Karpas-422 (cell line): Measurements from ENCODE around the gene CHST15. TPM values are rescaled to one million over a fixed set of nuclear protein-coding genes. Genes with fewer than 3 reads are reported as not detected.
"Not testable (repeated sequence)": the region's sequence is repeated elsewhere in the genome, so short reads cannot be mapped to it uniquely, and the experiment has no call there.

Experiments
- DNase-seq: peaks from one replicate; pipeline ENCODE4 v3.0.0-alpha.2; 2015
- H2AFZ ChIP-seq: fragments of 200-600 bp; sonication (generic); 2 replicates; pipeline ENCODE4 v1.6.1; 2014; ENCODE audit warnings: antibody characterized with exemption, low read length, mixed read lengths
- H3K27ac ChIP-seq: fragments of 200-600 bp; sonication (generic); 2 replicates; pipeline ENCODE4 v1.5.1; 2014; ENCODE audit warnings: mild to moderate bottlenecking, low read length, moderate library complexity
- H3K27me3 ChIP-seq: fragments of 200-600 bp; sonication (generic); 2 replicates; pipeline ENCODE4 v1.6.1; 2014; ENCODE audit warnings: low read length, mixed read lengths
- H3K36me3 ChIP-seq: fragments of 200-600 bp; sonication (generic); 2 replicates; pipeline ENCODE4 v1.6.1; 2014; ENCODE audit warnings: low read length, mixed read lengths; ENCODE audit not compliant: insufficient read depth
- H3K4me1 ChIP-seq: fragments of 200-600 bp; sonication (generic); 2 replicates; pipeline ENCODE4 v1.6.1; 2014; ENCODE audit warnings: mild to moderate bottlenecking, low read length, mixed read lengths
- H3K4me2 ChIP-seq: fragments of 200-600 bp; sonication (generic); 2 replicates; pipeline ENCODE4 v1.6.1; 2014; ENCODE audit warnings: low read length, low read depth, mild to moderate bottlenecking; ENCODE audit not compliant: poor library complexity, severe bottlenecking
- H3K4me3 ChIP-seq: fragments of 200-600 bp; sonication (generic); 2 replicates; pipeline ENCODE4 v1.5.1; 2014; ENCODE audit warnings: mild to moderate bottlenecking, antibody characterized with exemption, low read length, mixed read lengths
- H3K79me2 ChIP-seq: fragments of 200-600 bp; sonication (generic); 2 replicates; pipeline ENCODE4 v1.6.1; 2014; ENCODE audit warnings: mild to moderate bottlenecking, low read length, mixed read lengths
- H3K9ac ChIP-seq: fragments of 200-600 bp; sonication (generic); 2 replicates; pipeline ENCODE4 v1.6.0; 2014; ENCODE audit warnings: low read length
- H3K9me2 ChIP-seq: fragments of 200-600 bp; sonication (generic), shearing (Covaris generic); replicated peaks from 2 replicates; pipeline ENCODE4 v1.6.0; 2014; ENCODE audit warnings: mild to moderate bottlenecking, low read length, moderate library complexity; ENCODE audit not compliant: insufficient read depth
- H3K9me3 ChIP-seq: fragments of 300-700, 200-600 bp; sonication (generic); 2 replicates; pipeline ENCODE4 v1.6.1; 2014; ENCODE audit warnings: low read length, mixed read lengths
- H4K20me1 ChIP-seq: fragments of 200-600 bp; sonication (generic); 2 replicates; pipeline ENCODE4 v1.6.1; 2014; ENCODE audit warnings: mild to moderate bottlenecking, antibody characterized with exemption, low read length, low read depth; ENCODE audit not compliant: insufficient read depth
- total RNA-seq: library from RNA; depleted of rRNA; stranded (reverse); fragments of >200 nt; shearing (Covaris generic); gene quantifications from 2 replicates; pipeline ENCODE4 v1.2.3, GENCODE V29; 2014; ENCODE audit warnings: low replicate concordance

Gene CHST15
- total RNA-seq, 1 experiment from 2014 or later: not detected

GRCh38 chr10:124109261-124109660 is 15.9 kb upstream of the CHST15 start:
- Histone ChIP-seq H3K9me2 (no peaks in the 10 kb centered on the region), H3K9ac (no peak overlapping the region), H3K27me3 (no peaks in the 10 kb centered on the region), H3K79me2 (no peaks in the 10 kb centered on the region), H4K20me1 (no peaks in the 10 kb centered on the region), H2AFZ (no peak overlapping the region), H3K36me3 (no peaks in the 10 kb centered on the region), H3K9me3 (no peaks in the 10 kb centered on the region), H3K4me2 (no peak overlapping the region), H3K4me1 (peaks cover 8% of the 10 kb centered on the region), H3K4me3 (no peak overlapping the region), H3K27ac (no peak overlapping the region)
- DNase-seq: no peak

- Histone ChIP-seq H2AFZ (no peak overlapping the region), H3K4me1 (peaks cover 8% of the 10 kb centered on the region), H3K4me3 (no peak overlapping the region), H3K9me3 (no peaks in the 10 kb centered on the region), H3K9ac (no peak overlapping the region), H4K20me1 (no peaks in the 10 kb centered on the region), H3K27me3 (no peaks in the 10 kb centered on the region), H3K4me2 (no peak overlapping the region), H3K9me2 (no peaks in the 10 kb centered on the region), H3K27ac (no peak overlapping the region), H3K79me2 (no peaks in the 10 kb centered on the region), H3K36me3 (no peaks in the 10 kb centered on the region)
- no peak for DNase-seq
Measured at GRCh38 chr10:124107072-124107471, 13.7 kb upstream of the CHST15 start.

- DNase-seq: peak; percentile 42
- Histone ChIP-seq H3K4me3 (no peak overlapping the region), H3K27me3 (no peaks in the 10 kb centered on the region), H3K4me1 (peaks cover 8% of the 10 kb centered on the region), H3K79me2 (no peaks in the 10 kb centered on the region), H3K9ac (no peak overlapping the region), H3K36me3 (no peaks in the 10 kb centered on the region), H3K9me3 (no peaks in the 10 kb centered on the region), H3K27ac (no peak overlapping the region), H4K20me1 (no peaks in the 10 kb centered on the region), H3K4me2 (no peak overlapping the region), H2AFZ (no peak overlapping the region), H3K9me2 (no peaks in the 10 kb centered on the region)
Measured at GRCh38 chr10:124106241-124106879, 13.0 kb upstream of the CHST15 start.

GRCh38 chr10:124105594-124105993 is 12.2 kb upstream of the CHST15 start:
- H4K20me1 ChIP-seq: no peaks in the 10 kb centered on the region
- H3K9me2 ChIP-seq: no peaks in the 10 kb centered on the region
- H3K4me2 ChIP-seq: no peak overlapping the region
- no peak overlapping the region for H2AFZ ChIP-seq
- H3K79me2 ChIP-seq: no peaks in the 10 kb centered on the region
- no peaks in the 10 kb centered on the region for H3K9me3 ChIP-seq
- no peak overlapping the region for H3K9ac ChIP-seq
- H3K4me3 ChIP-seq: no peak overlapping the region
- no peak overlapping the region for H3K27ac ChIP-seq
- peaks cover 8% of the 10 kb centered on the region for H3K4me1 ChIP-seq
- no peaks in the 10 kb centered on the region for H3K36me3 ChIP-seq
- no peak for DNase-seq
- no peaks in the 10 kb centered on the region for H3K27me3 ChIP-seq

GRCh38 chr10:124105045-124105444 is 11.6 kb upstream of the CHST15 start:
- Histone ChIP-seq H3K4me2 (no peak overlapping the region), H3K9ac (no peak overlapping the region), H3K9me2 (no peaks in the 10 kb centered on the region), H3K27me3 (no peaks in the 10 kb centered on the region), H3K4me3 (no peak overlapping the region), H3K4me1 (peaks cover 8% of the 10 kb centered on the region), H3K9me3 (no peaks in the 10 kb centered on the region), H3K79me2 (no peaks in the 10 kb centered on the region), H2AFZ (no peak overlapping the region), H4K20me1 (no peaks in the 10 kb centered on the region), H3K36me3 (no peaks in the 10 kb centered on the region), H3K27ac (no peak overlapping the region)
- DNase-seq: no peak

GRCh38 chr10:124104011-124104627 is 10.7 kb upstream of the CHST15 start:
- Histone ChIP-seq H2AFZ (no peak overlapping the region), H3K4me2 (no peak overlapping the region), H3K79me2 (no peaks in the 10 kb centered on the region), H3K27me3 (no peaks in the 10 kb centered on the region), H4K20me1 (no peaks in the 10 kb centered on the region), H3K4me1 (peaks cover 8% of the 10 kb centered on the region), H3K9me2 (no peaks in the 10 kb centered on the region), H3K9me3 (no peaks in the 10 kb centered on the region), H3K27ac (no peak overlapping the region), H3K9ac (no peak overlapping the region), H3K36me3 (no peaks in the 10 kb centered on the region), H3K4me3 (no peak overlapping the region)
- DNase-seq: no peak

GRCh38 chr10:124101351-124101750 is 8.0 kb upstream of the CHST15 start:
- Histone ChIP-seq H3K9me2 (no peaks in the 10 kb centered on the region), H3K36me3 (no peaks in the 10 kb centered on the region), H3K79me2 (no peaks in the 10 kb centered on the region), H3K27ac (no peak overlapping the region), H3K27me3 (peaks cover 3% of the 10 kb centered on the region), H3K9ac (no peak overlapping the region), H3K4me1 (peaks cover 4% of the 10 kb centered on the region), H3K9me3 (no peaks in the 10 kb centered on the region), H2AFZ (no peak overlapping the region), H4K20me1 (no peaks in the 10 kb centered on the region), H3K4me2 (no peak overlapping the region), H3K4me3 (no peak overlapping the region)
- DNase-seq: no peak

- not testable (repeated sequence) for H3K4me2 ChIP-seq, H3K27me3 ChIP-seq, H3K9ac ChIP-seq, H3K79me2 ChIP-seq, H3K9me3 ChIP-seq, H3K36me3 ChIP-seq, H3K4me1 ChIP-seq, DNase-seq, H4K20me1 ChIP-seq, H2AFZ ChIP-seq, H3K27ac ChIP-seq, H3K4me3 ChIP-seq, H3K9me2 ChIP-seq
Measured at GRCh38 chr10:124100651-124101050, 7.3 kb upstream of the CHST15 start.
